ENCODE data around the gene PEF1.

The PEF1 gene

DNA sequence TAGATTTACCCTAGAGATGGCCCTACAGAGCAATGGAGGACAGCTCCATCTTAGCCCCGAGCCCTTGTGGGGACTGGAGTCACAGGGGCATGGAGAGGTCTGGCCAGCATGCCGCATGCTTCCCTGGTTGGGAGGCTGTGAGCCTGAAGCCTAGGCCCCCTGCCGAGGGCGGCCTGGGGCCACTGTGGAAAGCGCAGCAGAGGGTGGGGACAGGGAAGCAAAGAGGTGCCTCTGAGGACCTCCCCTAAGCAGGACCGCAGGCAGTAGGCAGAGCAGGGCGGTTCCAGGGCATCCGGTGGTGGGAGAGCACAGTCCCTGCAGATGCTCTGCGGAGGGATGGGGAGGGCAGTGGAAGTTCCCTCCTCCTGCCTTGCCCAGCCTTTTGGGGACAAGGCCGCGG lies 26.5 kb upstream of the PEF1 start:
- DNase-seq (ENCODE audit: low spot score), result no peak

DNA sequence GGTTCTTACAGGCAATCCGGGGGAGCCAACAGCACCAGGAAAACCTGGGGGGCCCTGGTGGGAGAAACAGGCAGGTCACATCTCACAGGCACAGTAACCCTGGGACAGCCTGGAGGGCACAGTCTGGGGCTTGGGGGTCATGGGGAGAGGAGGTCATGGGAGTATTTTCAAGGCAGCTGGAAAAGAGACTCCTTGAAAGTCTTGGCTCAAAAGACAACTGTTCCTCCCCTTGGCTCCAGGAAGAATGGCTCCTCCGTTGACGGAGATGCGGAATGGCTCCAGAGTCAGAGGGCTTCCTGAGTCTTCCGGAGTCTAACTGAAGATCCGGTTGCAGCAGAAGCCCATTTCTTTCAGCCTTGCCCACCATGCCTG lies 25.9 kb upstream of the PEF1 start:
- no peak for DNase-seq (ENCODE audit: low spot score)

DNA sequence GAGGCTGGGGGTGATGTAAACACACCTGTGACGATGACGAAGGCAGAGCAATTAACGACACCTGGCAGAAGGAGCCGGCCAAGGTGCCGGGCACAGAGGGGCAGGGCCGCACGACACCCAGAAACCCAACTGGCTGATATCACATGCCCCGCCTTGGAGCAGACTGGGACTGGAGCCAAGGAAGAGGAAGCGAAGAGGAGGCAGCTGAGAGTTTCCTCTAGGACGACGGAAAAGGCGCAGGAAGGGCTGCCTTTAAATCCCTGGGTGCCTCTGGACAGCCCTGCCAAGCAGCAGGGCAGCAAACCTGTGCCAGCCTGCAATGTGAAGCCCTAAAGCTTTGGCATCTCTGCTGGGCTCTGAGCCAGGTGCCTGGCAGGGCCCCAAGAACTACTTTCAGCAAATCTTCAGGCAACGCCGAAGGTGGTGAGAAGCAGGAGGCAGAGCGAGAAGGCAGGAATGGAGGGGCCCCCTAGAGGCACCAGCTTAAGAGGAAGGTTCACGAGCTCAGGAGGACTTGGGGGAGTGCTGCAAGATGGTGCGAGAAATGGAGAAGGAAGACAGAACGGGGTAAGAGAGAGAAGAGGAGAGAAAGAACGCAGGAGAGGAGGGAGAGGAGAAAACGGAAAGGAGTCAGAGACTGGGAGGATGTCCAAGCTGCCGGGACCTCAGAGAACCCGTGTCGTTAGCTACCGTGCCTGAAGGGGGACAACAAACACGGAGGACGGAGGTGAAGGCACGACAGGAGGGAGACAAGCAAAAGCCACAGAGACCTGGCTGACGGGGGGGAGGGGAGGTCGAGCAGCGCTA lies 25.3 kb upstream of the PEF1 start:
- no peak for DNase-seq (ENCODE audit: low spot score)

DNA sequence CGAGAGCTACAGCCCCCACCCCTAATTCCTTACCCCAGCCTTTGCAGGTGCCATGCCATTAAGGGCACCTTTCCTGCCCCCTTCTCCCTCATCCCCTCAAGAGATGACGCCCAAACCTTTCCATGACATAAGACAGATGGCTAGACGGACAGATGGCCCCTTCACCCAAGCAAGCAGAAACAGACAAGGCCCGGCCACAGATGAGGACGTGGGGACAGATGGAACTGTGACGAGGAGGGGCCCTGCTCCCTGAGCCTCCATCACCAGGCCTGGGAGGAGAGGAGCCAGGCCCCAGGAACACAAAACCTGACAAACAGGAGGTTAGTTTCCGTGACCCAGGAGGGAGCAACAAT lies 24.7 kb upstream of the PEF1 start:
- DNase-seq (ENCODE audit: low spot score), result no peak

DNA sequence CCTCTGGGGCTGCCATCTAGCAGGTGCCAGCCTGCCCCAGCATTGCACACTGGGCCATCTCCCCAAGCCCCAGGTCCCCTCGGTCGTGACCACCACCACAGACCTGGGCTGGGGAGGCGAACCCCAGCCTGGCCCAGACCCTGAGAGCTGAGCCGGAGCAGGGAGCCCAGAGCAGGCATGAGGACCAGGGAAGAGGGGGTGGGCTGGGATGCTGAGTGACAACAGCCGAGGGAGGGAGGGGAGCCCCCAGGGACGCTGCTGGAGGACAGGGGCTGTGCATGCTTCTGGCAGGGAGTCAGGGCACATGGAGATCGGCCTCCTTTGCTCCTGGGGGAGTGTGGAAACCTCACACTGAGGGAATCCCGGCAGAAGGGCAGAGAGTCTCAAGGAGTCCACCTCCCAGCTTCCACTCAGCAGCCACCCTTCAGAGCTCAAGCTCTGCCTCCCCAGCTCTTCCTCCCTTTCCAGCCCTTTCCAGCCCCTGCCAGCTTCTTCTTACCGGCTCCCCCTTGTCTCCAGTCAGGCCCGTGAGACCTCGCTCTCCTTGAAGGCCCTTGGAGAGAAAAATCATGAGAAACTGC lies 23.7 kb upstream of the PEF1 start:
- no peak for DNase-seq (ENCODE audit: low spot score)

DNA sequence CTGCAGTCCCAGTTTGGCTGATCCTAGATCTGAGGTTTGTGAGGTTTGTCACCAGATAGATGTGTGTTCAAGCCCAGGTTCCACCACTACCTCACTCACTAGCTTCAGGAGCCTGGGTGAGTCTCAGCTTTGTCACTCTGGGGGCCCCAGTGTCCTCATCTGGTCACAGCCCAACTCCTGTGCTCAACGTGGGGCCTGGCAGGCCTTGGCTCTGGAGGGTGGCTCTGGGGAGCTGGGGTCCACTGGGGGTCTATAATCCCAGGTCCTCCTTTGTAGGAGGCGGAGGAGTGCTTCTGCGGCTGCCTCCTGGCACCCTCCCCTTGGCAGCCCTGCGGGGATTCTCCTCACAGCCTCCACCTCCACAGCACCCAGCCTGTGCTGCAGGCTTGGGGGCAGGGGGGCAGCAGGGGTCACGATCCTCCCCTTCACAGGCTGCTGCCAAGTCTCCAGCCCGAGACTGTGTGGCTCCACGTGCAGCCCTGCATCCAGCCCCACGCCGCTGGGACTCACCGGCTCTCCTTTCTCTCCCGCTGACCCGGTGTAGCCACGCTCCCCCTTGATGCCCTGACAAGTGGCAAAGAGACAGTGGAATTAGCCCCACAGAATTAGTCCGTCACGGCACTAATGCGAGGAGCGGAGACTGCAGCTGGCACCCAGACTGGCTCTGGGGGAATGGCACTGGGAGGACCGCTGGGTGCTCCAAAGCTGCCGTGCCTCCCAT lies 22.5 kb upstream of the PEF1 start:
- DNase-seq (ENCODE audit: low spot score), result no peak

DNA sequence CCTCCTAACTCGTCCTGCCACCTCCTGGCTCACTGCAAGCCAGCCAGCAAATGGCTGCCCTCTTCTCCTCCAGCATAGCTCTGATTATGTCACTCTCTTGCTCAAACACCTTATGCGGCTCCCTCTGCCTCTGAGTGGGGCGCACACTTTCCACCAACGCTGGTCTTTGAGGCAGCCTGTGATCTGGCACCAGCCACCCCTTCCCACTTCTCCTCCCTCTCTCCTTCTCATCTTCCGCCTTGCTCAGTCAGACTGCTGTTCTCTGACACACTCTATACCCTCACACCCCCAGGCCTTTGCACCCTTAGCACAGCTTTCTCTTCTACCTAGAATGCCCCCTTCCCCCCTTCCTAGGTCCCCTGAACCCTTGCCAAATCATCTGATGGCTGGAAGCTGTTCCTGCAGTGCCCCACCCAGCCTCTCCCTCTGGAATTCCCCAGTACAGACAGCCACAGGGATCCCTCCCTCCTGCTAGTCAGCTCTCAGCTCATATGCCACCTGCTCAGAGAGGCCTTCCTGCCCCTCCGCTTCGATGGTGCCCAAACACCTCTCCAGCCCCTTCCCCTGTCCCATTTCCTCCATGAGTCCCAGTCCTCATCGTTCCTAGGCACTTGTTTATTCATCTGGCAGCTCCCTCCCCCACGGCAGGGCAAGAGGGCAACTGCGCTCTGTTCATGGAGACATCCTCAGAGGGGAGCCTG lies 21.7 kb upstream of the PEF1 start:
- DNase-seq (ENCODE audit: low spot score), result no peak

DNA sequence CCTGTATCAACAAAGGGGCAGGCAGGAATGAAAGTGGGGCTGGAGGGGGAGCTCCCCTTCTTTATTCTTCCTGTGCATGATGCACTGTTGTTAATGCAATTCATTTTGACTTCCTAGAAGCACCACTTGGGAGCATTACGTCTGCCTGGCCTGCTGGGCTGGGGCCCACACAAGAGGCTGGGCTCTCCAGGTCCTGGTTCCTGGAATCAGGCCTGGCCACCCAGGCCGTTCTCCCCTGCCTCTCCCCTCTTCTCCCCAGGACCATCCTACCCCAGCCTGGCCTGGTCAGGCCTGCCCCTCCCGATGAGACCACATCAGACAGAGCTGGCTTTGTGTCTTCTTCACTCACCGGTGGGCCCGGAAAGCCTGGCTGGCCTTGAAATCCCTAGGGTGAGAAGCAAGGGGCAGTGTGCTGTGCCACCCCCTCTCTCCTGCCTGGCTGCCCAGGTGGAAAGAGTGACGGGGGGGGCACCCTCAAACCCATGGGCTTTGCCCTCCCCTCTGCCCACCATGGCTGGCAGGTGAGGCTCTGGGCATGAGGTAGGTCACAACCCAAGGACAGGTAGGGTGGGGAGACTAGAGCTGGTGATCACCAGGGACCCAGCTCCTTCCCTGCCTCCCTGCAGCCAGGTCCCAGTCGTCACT lies 20.7 kb upstream of the PEF1 start:
- DNase-seq (ENCODE audit: low spot score), result no peak

DNA sequence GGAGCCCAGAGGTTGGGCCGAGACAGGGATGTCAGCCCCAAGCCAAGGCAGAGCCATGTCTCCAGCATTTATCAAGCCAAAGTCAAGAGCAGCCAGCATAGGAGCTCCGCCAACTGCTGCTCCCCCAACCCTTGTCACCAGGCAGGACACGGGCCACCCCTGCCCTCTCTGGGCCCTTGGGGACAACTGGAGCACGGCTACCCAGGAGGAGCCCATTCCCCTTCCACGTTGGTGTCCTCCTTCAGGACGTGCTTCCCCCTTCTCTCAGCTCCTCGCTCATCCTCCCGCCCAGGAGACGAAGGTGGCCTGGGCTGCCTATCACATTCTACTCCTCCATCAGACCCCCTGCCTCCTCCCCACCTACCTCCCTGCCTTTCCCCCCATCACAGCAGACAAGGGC lies 19.9 kb upstream of the PEF1 start:
- no peak for DNase-seq (ENCODE audit: low spot score)

DNA sequence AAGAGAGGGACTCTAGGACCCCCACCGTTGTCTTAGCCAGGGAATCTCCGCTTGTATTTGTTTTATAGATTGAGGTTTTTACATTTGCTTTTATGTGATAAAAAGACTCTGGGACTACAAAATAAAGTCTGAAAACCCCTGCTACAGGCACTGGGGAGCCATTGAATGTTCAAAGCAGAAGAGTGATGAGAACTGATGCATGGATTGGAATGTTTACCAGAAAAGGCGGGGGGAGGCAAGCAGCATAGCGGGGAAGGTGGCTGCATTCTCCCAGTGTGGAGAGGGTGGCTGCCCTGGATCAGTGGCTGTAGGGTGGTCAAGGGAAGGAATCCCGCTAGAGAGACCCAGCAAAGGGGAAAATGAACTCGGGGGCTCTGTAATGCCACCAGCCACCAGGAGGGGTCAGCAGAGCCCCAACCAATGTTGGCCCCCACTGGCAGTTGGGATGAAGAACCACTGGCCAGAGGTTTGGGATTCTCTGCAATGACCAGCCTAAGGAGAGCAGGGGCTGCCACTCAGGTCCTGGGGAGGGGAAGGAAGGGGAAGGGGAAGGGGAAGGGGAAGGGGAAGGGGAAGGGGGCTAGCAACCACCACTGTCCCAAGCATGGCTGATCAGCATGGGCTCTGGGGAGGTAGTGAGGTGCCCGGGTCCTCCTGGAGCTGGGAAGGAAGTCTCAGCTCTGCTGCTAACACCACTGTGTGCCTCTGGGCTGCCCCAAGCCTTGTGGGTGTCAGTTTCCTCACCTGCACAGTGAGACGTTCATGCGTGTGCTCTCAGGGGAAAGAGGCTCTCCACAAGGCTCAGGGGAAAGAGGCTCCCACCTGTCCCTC lies 19.2 kb upstream of the PEF1 start:
- peak; percentile 53 for DNase-seq (ENCODE audit: low spot score)

DNA sequence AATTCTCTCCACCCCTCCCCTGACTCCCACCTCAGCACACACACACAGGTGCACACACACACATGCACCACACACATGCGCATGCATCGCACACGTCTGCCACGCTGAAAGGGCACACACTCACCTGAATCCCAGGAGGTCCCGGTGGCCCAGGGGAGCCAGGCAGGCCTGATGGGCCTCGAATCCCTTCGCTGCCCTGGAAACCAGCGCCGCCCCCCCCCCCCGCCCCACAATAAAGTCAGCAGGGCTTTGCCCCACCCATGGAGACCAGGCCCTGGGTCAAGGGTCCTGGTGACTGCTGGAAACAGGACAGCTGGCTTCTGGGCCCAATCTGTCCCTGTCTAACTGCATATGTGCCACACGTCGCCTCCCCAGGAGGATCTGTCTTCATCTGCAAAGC lies 17.8 kb upstream of the PEF1 start:
- no peak for DNase-seq (ENCODE audit: low spot score)

DNA sequence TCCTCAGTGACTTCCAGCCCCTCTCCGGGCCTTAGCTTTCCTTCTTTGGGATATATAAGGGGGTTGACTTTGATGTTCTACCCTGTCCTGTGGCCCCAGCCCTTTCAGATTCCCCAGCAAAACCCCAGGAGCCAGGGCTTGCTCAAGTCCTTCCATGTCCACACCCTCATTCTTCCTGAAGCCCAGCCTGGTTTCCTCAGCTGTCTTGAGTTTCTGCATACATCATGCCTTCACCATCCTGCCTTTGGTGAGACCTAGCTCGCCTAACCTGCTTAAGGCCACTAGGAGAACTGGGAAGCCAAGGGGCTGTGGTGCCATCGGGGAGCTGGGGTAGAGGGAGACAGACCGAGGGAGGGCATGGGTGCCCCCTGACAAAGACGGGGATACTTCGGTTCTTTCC lies 17.2 kb upstream of the PEF1 start:
- DNase-seq (ENCODE audit: low spot score), result no peak

DNA sequence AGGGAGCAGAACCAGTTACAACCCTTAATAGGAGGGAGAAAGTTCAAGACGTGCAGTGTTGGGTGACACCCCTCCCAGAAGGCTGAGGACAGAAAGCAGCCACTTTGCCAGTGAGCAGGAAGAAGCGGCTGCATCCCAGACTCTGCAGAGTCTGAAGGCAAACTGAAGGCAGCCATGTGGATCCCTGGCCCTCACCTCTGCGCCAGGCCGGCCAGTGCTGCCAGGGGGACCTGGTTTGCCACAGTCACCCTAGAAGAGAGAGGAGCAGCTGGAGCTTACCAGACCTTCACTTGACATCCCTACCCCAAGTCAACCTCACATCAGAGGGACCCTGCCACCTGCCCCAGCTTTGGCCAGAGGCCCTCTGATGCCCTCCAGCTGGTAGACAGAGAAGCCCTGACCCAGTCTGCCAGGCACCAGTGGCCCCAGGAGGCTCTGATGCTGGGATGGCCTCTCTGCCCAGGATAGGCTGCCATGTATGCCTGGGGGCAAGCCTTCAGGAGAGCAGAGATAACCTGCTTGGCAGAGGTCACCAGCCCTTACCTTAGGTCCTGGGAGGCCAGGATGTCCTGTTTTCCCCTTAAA lies 16.3 kb upstream of the PEF1 start:
- DNase-seq (ENCODE audit: low spot score), result no peak

DNA sequence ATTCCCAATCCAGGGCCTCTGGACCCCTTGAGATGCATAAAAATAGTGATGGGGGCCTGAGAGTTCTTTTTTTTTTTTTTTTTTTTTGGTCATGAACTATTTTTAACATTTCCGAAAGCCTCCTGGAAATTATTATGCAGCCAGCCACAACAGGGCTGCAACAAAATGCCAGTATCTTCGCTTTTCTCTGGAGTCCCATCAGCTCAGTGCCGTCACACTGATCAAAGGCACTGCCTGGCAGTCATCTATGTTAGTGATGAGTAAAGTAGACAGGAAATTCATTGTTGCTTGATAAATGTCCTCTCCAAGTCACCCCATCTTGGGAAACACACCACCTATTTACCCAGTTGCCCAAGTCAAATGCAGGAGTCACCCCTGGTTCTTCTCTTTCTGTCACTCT lies 15.2 kb upstream of the PEF1 start:
- DNase-seq (ENCODE audit: low spot score), result no peak

DNA sequence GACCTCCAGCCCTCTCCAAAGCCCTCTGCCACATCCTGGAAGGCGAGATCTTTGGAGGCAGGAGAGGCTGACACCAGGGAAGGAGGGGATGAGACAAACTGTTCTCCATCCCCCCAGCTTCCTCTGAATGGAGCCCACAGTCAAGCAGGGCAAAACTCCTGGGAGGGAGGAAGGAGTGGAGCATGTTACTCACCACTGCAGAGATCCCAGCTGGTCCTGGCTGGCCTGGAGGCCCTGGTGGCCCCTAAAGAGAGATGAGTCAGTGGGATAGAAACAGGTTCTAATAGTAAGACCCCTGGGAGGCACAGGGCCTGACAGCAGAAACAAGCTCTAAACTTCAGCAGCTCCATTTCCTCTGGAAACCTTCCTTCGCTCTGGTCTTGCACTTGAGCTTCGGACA lies 14.0 kb upstream of the PEF1 start:
- no peak for DNase-seq (ENCODE audit: low spot score)

DNA sequence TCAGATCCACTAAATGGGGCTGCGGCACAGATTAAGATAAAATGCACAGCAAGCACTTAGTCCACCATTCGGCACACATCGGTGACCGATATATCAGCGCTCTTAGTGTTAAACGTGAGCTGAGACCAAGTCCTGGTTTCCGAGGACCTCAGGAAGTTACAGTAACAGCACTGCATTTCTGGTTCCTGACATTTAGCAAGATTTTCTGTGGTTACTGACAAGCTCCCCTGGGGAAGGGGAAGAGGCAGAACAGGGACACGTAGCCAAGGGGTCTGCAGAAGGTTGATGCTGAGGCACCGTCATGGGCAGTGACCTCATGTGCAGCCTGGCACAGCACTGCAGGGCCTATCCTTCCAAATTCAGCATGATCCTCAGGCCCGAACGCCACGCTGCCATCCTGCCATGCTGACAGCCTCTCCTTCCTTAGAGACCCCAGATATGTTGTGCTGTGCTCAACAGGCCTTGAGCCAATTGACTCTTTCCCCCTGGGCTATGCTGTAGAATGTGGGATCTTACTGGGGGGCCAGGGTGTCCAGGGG lies 13.4 kb upstream of the PEF1 start:
- DNase-seq (ENCODE audit: low spot score), result no peak

DNA sequence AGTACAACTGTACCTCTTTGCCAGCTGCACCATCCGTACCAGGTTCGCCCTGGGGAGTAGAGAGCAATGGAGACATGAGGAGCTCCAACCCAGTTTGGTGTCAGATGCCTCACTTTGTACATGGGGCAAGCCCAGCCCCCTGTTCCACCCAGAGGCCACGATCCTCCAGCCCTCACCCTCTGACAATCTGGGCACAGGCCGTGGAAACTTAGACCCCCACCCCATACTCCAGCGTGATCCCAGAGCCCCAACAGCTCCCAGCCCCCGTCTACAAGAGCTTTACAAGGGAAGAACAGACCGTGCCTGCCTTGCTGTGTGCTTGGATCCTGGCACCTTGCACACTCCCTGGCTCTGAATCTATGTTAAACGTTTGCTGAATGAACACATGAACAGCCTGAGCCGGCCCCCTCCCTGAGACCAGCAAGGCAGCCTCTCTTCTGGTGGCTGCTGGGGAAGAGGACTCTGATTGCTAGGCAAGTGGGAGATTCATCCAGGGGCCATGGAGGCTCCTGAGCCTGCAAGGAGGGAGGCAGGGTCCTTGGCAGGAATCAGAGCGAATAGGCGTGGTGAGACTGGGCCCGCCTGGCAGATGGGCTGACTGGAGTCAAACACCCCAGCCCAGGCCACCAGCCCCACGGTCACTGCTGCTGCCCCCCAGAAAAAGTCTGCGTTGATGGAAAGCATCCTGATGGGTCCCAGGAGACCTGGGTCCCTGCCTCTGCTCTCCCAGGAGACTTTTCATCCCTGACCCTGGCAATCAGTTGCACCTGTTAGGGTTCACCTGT lies 12.5 kb upstream of the PEF1 start:
- DNase-seq (ENCODE audit: low spot score), result no peak

DNA sequence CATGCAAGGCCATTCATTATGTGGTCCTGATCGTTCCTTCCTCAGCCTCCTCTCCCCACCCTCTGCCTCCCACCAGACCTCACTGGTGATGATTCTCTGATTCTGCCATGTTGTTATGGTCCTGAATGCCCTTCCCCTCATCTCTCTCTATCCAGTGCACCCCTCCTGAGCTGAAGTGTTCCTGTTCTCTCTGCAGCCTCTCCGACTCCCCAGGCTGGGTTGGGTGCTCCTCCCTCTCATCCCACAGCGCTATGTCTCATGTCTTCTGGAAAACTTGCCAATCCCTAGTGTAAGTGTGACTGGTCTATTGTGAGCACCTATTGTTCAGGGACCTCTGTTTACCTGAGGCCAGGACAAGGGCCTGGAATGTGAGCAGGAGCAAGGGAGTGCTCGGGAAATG lies 11.1 kb upstream of the PEF1 start:
- no peak for DNase-seq (ENCODE audit: low spot score)

DNA sequence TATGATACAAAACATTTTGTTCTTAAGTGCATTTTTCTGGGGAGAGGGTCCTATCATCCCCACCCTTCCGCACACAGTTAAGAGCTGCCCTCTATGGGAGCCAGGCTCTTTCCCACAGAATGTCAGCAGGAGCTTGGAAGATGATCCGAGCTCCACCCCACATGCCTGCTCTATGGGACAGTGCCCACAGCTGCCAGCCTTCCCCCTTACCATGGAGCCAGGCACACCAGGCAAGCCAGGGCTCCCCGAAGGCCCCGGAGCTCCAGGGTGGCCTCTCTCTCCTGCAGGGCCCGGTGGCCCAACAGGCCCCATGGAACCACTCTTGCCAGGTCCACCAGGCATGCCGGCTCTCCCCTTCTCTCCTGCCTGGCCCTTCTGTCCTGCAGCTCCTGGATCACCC lies 10.4 kb upstream of the PEF1 start:
- DNase-seq (ENCODE audit: low spot score), result no peak

DNA sequence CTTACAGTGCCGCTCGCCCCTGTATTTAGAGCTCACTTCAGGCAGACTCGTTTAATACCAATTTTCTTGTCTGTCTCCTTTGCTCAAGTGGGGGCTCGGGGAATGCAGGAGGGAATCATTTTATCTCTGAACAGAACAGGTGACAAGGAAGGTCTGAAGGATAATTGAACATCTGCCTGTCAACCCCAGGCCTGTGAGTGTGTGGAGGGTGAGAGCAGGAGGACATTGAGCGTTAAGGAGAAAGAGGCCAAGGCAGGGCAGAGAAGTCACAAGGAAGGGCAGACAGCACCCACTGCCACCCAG lies 9.7 kb upstream of the PEF1 start:
- DNase-seq (ENCODE audit: low spot score), result no peak
